ENCODE results near the gene KRT6C. TPM values are rescaled to one million over a fixed set of nuclear protein-coding genes. Genes with fewer than 3 reads are reported as not detected.

Gene KRT6C
- total RNA-seq, result not detected in 2 replicates

DNA sequence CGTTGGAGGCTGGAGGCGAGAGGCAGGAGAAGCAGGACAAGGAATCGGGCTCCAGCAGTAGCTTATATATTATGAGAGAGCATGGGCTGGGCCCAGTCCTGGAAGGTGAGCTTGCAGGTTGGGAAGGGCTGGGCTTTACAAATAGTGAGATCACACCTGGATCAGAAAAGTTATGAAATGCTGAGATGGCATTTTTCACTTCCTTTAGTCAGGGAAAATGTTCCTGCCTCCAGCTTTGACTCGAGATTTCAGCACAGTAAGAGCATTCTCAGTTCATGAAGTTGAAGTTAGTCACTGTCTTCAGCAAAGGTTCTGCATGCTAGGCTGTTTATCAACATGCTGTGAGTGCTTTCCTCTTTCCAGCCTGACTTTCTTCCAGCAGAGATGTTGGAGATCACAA, at the start of gene KRT6C:
TSS of gene KRT6C (minus strand) at position 38 of the 400 bp plus-strand sequence. CDS start 68 bp downstream, outside the sequence.
- no peak for DNase-seq (ENCODE audit: low spot score)
- intact Hi-C loops (cut with micrococcal nuclease), result no loop called here
- Mint-ChIP-seq H3K4me1 (ENCODE audit: low read depth) (no peaks in the 10 kb centered on the region), H3K27me3 (ENCODE audit: insufficient read depth) (peaks cover 4% of the 10 kb centered on the region), H3K36me3 (ENCODE audit: low read depth) (no peaks in the 10 kb centered on the region), H3K9me3 (no peaks in the 10 kb centered on the region), H3K4me3 (no peak within 1 kb of the TSS), H3K27ac (no peak within 1 kb of the TSS)

DNA sequence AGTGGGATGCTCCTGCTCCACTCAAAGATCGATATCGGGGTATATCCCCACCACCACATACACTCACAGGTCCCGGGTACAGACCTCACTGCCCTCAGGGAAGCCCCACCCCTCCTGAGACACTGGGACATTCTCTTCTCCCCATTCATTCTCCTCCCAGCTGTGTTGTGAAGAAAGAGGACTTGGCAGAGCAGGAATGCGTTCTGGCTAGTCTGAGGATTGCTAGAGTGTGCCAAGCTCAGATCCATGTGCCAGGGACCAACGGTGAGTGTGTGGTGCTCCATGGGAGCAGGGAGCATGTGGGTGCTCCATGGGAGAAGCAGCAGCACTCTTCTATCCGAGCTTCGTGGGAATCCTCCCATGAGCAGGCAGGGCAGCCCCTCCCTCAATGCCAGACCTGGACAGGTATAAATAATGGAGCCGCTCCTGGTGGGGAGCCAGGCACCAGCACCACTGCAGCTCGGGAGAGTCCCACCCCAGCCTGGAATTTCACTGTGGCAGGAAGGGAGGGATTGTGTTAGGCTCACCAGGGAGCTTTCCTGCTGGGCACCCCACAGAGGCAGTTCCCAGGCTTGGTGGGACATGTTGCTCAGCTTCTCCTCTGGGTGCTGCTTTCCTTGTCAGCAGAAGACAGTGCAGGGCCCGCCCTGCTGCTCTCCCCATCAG, 48.9 kb upstream of the KRT6C start:
- Mint-ChIP-seq H3K4me1 (ENCODE audit: low read depth) (no peaks in the 10 kb centered on the region), H3K36me3 (ENCODE audit: low read depth) (no peaks in the 10 kb centered on the region), H3K27me3 (ENCODE audit: insufficient read depth) (no peaks in the 10 kb centered on the region), H3K9me3 (no peaks in the 10 kb centered on the region), H3K4me3 (no peak overlapping the region), H3K27ac (no peak overlapping the region)
- no peak for DNase-seq (ENCODE audit: low spot score)
- intact Hi-C loops (cut with micrococcal nuclease), result no loop called here

DNA sequence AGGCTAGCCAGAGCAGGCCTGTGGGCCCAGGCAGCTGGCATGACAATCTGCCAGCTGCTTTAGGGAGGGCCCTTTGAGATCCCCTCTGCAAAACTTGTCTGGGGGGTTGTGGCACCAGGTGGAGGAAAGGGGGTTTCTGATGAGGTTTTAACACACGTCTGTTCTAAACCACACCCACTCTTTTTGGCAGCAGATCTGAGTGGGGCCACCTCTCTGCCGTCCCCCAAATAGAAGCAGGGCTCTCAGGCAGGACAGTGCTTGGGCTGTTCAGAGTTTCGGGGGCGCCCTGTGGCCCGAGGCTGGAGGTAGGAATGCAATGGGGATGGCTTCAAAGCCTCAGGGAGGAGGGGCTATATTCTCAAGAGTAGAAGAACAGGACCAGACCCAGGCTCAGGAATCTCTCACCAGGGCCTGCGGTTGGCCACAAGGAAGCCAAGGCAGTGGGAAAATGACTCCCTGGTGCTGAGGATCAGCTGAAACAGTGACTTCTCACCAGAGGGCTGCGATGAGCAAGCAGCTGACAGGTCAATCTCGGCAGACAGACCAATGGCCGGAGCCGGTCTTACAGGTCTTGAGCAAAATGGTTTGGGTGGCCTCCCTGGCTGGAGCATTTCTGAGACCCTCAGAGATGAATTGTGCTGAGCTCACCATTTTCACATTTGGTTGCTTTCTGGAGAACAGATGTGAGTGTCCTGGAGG, 48.1 kb upstream of the KRT6C start:
- Mint-ChIP-seq H3K27ac (no peak overlapping the region), H3K4me1 (ENCODE audit: low read depth) (no peaks in the 10 kb centered on the region), H3K9me3 (no peaks in the 10 kb centered on the region), H3K4me3 (no peak overlapping the region), H3K36me3 (ENCODE audit: low read depth) (no peaks in the 10 kb centered on the region), H3K27me3 (ENCODE audit: insufficient read depth) (no peaks in the 10 kb centered on the region)
- intact Hi-C loops (cut with micrococcal nuclease), result no loop called here
- DNase-seq (ENCODE audit: low spot score), result no peak

DNA sequence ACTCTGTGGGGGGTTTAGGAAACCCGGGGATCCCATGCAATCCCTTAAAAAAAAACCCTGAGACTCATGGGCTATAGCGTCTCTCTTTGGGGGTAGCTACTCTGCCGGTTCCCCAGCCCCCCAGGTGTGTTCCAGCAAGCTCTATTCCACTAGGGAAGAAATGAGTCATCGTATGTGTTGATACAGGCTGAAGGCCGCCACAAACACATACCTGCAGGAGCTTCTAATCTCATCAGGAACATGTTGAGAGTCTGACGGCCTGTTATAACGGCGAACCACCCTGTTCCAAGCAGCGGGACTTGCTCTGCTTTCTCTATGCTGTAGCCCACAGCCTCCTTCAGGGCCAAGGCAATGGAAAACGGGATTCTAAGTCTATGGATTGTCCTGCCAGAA, 47.6 kb upstream of the KRT6C start:
- no peaks in the 10 kb centered on the region for H3K36me3 Mint-ChIP-seq (ENCODE audit: low read depth)
- intact Hi-C loops (cut with micrococcal nuclease), result no loop called here
- H3K4me3 Mint-ChIP-seq, result no peak overlapping the region
- H3K9me3 Mint-ChIP-seq, result no peaks in the 10 kb centered on the region
- H3K27ac Mint-ChIP-seq, result no peak overlapping the region
- no peaks in the 10 kb centered on the region for H3K4me1 Mint-ChIP-seq (ENCODE audit: low read depth)
- no peak for DNase-seq (ENCODE audit: low spot score)
- no peaks in the 10 kb centered on the region for H3K27me3 Mint-ChIP-seq (ENCODE audit: insufficient read depth)

DNA sequence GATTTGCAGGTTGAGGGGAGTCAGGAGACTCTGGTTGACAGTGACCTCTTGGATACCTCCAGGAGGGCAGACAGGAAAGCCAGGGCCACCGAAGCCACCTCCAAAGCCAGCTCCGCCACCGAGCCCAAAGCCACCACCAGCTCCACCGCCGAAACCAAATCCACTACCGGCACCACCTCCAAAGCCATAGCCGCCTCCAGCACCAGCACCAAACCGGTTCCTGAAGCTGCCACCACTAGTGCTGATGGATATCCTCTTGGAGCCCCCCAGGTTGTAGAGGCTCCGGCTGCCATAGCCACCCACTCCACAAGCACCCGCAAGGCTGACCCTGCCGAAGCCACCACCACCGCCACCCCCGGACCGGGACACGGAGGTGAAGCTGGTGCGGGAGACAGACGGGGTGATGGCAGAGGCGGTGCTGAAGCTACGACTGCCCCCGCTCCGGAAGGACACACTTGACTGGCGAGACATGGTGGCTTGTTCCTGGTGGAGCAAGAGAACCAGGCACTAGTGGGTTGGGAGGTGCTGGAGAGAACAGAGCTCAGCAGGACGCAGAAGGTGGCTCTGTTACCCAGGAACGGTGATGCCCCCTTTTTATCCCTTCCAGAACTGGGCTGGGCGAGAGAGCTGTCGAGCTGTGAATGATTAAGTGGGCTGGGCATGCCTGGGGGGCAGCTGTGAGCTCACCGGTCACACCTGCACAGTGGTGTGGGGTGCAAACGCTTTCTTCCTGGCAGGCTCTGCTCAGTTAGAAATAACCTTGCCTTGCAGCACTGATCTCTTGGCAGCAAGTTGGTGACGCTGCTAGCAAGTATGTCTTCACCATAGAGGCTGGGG, 46.4 kb upstream of the KRT6C start, which contains the start of gene KRT5:
TSS of gene KRT5 (minus strand) at position 569 of the 837 bp plus-strand sequence. CDS start at position 471, 98 bp downstream.
- Mint-ChIP-seq H3K36me3 (ENCODE audit: low read depth) (no peaks in the 10 kb centered on the region), H3K27ac (no peak within 1 kb of the TSS), H3K9me3 (no peaks in the 10 kb centered on the region), H3K4me3 (no peak within 1 kb of the TSS), H3K27me3 (ENCODE audit: insufficient read depth) (peaks cover 2% of the 10 kb centered on the region), H3K4me1 (ENCODE audit: low read depth) (no peaks in the 10 kb centered on the region)
- intact Hi-C loops (cut with micrococcal nuclease), result no loop called here
- DNase-seq (ENCODE audit: low spot score), result no peak

DNA sequence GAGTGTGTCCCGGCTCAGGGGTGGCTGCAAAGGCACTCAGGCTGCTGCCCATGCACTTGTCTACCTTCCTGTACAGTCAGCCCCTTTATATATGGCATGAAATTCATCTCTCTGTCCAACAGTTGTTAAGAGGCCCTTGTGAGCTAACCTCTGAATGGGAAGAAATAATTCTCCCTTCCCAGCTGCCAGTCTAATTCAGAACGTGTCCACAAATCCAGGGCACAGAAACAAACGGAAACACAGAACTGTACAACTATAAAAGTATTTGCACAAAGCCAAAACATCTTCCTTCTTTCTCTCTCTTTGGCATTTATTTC, 45.7 kb upstream of the KRT6C start:
- intact Hi-C loops (cut with micrococcal nuclease), result no loop called here
- H3K9me3 Mint-ChIP-seq, result no peaks in the 10 kb centered on the region
- no peak overlapping the region for H3K4me3 Mint-ChIP-seq
- no peak for DNase-seq (ENCODE audit: low spot score)
- no peaks in the 10 kb centered on the region for H3K4me1 Mint-ChIP-seq (ENCODE audit: low read depth)
- H3K27ac Mint-ChIP-seq, result no peak overlapping the region
- H3K36me3 Mint-ChIP-seq (ENCODE audit: low read depth), result no peaks in the 10 kb centered on the region
- H3K27me3 Mint-ChIP-seq (ENCODE audit: insufficient read depth), result peaks cover 2% of the 10 kb centered on the region

DNA sequence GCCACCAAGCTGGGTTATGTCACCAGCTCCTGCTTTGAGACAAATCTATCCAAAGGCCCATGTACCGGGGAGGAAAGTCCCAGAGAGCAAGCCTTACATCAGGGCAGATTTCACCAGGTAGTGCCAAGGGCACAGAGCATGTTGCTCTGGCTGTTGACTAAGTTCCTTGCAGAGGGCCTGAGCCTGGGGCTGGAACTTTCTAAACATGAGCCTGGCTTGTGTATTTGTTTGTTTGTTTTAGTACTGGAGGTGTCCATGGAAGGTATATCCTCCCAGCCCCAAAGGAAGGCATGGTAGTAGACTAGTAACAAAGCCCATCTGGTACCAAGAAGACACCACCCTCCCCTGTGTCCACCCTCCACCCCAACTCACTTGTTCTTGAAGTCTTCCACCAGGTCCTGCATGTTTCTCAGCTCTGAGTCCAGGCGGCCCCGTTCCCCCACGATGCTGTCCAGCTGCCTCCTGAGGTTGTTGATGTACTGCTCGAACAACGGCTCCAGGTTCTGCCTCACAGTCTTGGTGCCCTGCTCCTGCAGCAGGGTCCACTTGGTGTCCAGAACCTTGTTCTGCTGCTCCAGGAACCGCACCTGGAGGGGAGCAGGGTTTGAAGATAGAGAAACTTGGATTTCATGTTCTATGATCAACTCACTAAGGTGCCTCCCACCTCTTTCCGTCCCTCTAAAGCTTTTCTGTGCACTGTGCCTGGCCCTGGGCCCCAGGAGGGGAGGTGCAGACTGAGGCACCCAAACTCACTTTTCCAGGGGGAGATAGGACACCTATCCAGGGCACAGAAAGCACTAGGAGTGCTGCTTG, 45.2 kb upstream of the KRT6C start:
- Mint-ChIP-seq H3K4me1 (ENCODE audit: low read depth) (no peaks in the 10 kb centered on the region), H3K9me3 (no peaks in the 10 kb centered on the region), H3K27me3 (ENCODE audit: insufficient read depth) (peaks cover 2% of the 10 kb centered on the region), H3K27ac (no peak overlapping the region), H3K4me3 (no peak overlapping the region), H3K36me3 (ENCODE audit: low read depth) (no peaks in the 10 kb centered on the region)
- no peak for DNase-seq (ENCODE audit: low spot score)
- intact Hi-C loops (cut with micrococcal nuclease), result no loop called here

DNA sequence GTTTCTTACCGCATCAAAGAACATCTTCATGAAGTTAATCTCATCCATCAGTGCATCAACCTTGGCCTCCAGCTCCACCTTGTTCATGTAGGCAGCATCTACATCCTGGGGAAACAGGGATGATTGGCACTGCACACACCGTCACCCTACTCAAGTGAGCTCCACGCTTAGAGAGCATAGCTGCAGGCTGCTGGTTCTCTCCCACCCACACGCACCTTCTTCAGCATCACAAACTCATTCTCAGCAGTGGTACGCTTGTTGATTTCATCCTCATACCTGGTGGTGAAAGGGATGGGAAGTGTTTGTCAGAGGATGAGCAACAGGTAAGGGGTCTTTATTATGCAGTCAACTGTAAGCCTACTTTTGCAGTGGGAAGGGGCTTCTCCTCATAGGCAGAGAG, 44.3 kb upstream of the KRT6C start:
- H3K36me3 Mint-ChIP-seq (ENCODE audit: low read depth), result no peaks in the 10 kb centered on the region
- no peak overlapping the region for H3K4me3 Mint-ChIP-seq
- no peak for DNase-seq (ENCODE audit: low spot score)
- intact Hi-C loops (cut with micrococcal nuclease), result no loop called here
- peaks cover 2% of the 10 kb centered on the region for H3K27me3 Mint-ChIP-seq (ENCODE audit: insufficient read depth)
- H3K4me1 Mint-ChIP-seq (ENCODE audit: low read depth), result no peaks in the 10 kb centered on the region
- no peaks in the 10 kb centered on the region for H3K9me3 Mint-ChIP-seq
- H3K27ac Mint-ChIP-seq, result no peak overlapping the region

DNA sequence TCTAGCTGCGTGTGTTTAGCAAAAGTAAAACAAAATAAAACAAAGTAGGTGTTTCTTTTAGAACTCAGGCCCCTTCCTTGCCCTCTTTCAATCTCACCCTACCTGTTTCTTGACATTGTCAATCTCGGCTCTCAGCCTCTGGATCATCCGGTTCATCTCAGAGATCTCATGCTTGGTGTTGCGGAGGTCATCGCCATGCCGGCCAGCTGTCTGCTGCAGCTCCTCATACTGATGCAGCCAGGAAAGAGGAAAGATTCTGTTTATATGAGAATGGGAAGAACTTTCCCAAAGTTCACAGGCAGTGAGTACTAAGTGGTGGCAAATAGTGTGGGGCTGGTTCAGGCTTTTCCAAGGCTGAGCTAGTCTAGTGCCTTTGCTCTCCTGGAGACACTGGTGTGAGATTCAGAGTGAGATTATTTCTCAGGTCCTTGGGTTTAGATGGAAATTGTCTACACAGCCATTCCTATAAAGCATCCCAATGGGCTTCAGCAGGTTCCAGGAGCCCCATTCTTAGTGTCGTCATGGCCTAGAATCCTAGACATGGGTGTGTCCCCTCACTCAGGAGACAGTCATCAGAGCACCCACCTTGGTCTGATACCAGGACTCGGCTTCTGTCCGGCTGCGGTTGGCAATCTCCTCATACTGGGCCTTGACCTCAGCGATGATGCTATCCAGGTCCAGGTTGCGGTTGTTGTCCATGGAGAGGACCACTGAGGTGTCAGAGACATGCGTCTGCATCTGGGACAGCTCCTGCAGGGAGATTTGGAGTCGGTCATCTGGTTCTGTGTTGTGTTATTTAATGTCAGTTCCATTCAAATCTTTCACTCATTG, 43.6 kb upstream of the KRT6C start:
- DNase-seq (ENCODE audit: low spot score), result no peak
- no peaks in the 10 kb centered on the region for H3K9me3 Mint-ChIP-seq
- intact Hi-C loops (cut with micrococcal nuclease), result no loop called here
- H3K27me3 Mint-ChIP-seq (ENCODE audit: insufficient read depth), result peaks cover 2% of the 10 kb centered on the region
- H3K4me1 Mint-ChIP-seq (ENCODE audit: low read depth), result no peaks in the 10 kb centered on the region
- H3K27ac Mint-ChIP-seq, result no peak overlapping the region
- H3K36me3 Mint-ChIP-seq (ENCODE audit: low read depth), result no peaks in the 10 kb centered on the region
- H3K4me3 Mint-ChIP-seq, result no peak overlapping the region

DNA sequence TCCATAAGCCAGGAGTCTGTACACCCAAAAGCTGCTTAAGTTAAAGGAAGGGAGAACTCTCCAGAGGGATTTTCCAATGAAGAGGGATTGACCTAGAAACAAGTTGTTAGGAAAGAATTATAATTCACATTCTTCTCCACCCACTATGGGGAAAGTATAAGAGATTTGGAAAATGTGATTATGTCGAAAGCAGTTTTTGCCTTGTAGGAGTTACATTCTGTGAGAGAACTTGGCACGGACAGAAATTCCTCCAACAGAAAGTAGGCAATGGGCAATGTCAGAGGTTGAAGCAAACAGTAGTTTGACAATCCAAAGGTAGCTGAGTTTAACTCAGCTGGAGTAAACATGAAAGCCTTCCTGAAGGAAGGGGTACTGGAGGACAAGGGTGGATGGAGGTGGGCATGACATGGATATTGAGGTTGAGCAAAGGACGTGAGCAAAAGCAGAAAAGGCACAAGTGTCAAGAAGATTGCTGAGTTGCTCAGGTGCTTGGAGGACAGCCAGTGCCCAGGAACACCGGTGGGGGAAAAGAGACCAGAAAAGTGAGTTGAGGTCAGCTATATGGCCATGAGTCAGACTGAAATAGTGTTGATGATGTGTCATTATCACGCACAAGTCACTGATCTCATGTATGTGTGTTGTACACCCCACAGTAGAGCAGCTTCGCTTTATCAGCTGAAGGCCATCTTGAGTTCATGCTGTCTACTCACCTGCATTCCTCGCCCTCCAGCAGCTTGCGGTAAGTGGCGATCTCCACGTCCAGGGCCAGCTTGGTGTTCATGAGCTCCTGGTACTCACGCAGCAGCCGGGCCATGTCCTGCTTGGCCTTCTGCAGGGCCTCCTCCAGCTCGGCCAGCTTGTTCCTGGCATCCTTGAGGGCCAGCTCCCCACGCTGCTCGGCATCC, 42.6 kb upstream of the KRT6C start:
- DNase-seq (ENCODE audit: low spot score), result no peak

DNA sequence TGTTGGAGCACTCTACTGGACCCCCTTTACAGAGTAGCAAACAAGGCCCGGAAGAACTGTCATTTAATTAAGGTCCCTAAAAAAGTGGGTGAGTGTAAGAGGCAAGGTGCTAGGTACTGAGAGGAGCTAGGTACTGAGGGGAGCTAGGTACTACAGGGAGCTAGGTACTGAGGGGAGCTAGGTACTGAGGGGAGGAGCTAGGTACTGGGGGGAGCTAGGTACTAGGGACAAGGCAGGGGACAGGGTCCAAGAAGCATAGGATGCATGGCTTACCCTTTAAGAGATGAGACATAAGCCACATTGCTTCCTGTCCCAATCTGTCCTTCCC, 41.7 kb upstream of the KRT6C start:
- DNase-seq (ENCODE audit: low spot score), result no peak
- no peak overlapping the region for H3K27ac Mint-ChIP-seq
- no peak overlapping the region for H3K4me3 Mint-ChIP-seq
- H3K9me3 Mint-ChIP-seq, result peaks cover 5% of the 10 kb centered on the region
- no peaks in the 10 kb centered on the region for H3K36me3 Mint-ChIP-seq (ENCODE audit: low read depth)
- H3K4me1 Mint-ChIP-seq (ENCODE audit: low read depth), result no peaks in the 10 kb centered on the region
- intact Hi-C loops (cut with micrococcal nuclease), result no loop called here
- peaks cover 2% of the 10 kb centered on the region for H3K27me3 Mint-ChIP-seq (ENCODE audit: insufficient read depth)

More for the DNA sequence above, 42.6 kb upstream of the KRT6C start:
- H3K9me3 Mint-ChIP-seq, result peaks cover 3% of the 10 kb centered on the region
- H3K4me1 Mint-ChIP-seq (ENCODE audit: low read depth), result no peaks in the 10 kb centered on the region
- intact Hi-C loops (cut with micrococcal nuclease), result no loop called here
- H3K36me3 Mint-ChIP-seq (ENCODE audit: low read depth), result no peaks in the 10 kb centered on the region
- no peak overlapping the region for H3K27ac Mint-ChIP-seq
- H3K4me3 Mint-ChIP-seq, result no peak overlapping the region
- H3K27me3 Mint-ChIP-seq (ENCODE audit: insufficient read depth), result peaks cover 2% of the 10 kb centered on the region
